GM19023 (cell line): ENCODE results near the gene HYAL1.
A peak's percentile ranks its signal among the peaks of the same experiment; 100 is the strongest.

Experiments used
- ATAC-seq: cut with Tn5 transposase; IDR thresholded peaks from one replicate; pipeline ENCODE4 v1.9.1; 2021; ENCODE audit warnings: mild to moderate bottlenecking, moderate library complexity; ENCODE audit not compliant: unreplicated experiment

Gene HYAL1

DNA sequence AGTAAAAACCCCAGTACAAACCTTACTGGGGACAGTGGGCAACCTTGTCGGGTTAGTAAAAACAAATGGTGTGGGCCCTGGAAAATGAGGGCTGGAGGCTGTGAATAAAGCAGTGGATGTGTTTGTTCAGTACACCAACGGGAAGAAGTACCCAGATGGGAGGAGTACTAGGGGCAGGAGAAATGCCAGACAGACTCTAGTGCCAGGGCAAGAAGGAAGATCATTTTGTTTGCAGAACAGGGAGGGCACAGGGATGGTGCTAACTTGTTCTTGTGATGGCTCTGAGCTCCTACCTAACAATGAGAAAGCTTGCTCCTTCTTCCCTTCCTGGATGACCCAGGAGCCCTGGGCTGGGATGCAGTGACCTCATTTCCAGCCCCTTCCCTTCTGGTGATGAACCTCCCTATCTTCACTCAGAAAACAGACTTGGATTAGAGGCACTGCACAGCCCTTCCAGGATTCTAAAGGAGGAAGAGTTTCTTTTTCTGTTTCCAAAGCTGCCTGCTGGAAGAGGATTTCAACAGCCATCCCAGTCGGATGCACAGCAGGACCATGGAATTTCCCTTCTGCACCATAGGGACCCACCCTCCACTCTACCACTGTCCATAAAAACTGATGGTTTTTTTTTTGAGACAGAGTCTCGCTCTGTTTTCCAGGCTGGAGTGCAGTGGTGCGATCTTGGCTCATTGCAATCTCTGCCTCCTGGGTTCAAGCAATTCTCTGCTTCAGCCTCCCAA lies 31.1 kb upstream of the HYAL1 start:
- no peak for ATAC-seq

DNA sequence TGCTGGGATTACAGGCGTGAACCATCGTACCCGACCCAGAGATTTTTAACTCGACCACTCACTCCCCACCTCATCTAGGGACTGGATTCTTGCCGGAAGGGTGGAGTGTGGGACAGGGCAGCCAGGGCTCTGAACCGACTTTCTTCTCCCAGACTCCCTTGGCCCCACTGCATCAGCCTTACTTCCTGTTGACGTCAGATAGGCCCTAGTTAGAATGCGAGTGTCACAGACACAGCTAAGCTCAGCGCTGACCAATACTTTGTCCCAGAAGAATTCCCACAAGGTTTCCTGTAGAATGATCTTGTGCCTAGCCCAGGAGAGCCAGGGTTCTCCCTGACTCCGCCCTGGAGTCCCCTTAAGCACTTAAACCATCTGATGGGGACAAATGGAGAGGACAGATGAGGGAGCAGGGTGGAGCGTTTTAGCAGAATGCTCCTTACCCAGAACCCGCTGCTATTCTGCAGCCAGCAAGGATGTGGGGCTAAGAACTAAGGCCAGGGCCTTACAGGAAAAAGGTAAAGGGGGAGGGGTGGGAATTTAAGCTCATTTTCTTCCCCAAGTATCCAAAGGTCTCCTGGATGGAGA lies 30.5 kb upstream of the HYAL1 start:
- ATAC-seq: no peak

DNA sequence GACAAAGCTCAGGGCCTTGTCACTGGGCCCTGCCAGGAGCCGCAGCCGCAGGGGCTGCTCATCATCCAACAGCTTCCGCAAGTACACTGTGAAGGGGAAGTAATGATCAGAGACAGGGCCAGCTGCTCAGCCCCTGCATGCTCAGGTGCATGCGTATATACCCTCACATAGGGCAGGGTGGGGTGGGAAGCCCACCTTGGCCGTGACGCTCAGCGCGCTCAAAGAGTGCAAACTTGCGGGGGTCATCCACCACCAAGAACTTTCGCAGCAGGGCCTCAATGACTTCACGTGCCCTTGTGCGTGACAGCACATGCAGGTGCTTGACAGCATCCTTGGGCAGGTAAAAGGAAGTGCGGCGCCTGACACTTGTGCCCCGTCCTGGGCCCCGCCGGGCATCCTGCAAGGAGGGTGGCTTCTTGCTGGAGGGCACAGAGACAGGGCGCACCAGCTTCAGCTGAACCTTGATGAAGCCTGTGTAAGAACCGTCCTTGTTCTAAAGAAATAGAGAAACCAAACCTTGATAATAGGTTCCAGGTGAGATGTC lies 28.1 kb upstream of the HYAL1 start:
- ATAC-seq: no peak

DNA sequence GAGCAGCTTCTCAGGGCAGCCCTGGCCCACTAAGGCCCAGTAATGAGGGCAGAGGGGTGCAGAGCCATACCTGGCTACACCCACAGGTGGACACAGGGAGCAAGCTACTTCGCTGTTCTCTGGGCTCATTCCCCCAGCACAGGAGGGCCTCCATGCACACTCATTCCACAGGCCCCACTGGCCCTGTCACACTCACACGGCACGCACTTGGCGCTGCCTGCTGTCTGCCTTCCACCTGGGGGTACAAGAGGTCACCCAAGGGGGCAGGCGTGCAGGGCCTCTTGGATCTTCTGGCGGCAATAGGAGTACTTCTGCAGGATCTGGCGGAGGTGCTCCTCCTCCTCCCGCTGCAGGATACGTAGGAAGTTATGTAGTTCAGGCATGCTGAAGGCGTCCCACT lies 27.0 kb upstream of the HYAL1 start:
- ATAC-seq: no peak

DNA sequence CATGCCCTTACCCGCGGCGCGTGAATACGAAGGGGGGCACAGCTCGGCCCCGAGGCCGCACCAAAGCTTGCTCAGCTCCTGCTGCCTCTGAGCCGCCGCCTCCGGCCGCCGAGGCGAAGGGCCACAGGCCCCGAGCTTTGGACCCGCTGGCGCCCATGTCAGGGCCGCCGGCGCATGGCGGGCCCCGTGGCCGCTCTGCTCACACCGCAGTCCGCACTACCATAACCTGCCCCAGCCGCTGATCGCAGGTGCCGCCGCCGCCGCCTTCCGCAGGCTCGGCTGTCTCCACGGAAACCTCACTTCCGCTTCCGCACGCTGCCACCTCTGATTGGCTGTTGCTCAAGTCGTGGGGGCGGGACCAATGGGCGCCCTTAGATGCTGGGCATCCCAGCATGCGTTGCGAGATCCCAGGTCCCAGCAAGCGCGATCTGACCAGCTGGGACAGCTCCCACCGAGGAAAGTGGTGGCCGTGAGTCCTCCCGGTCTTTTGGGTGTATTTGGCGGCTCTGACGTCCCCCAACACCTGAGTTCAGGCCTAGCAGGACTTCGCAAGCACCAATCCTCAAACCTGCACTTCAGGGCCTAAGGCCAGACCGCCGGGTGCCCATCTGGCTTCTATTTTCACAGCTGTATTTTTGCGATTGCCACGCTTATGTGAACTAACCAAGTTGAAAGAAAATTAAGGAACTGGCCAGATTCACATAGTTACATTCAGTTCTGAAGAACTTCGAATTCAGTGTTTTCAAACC lies 24.7 kb upstream of the HYAL1 start, which contains the start of gene TUSC2:
TSS of gene TUSC2 (minus strand) at position 281 of the 749 bp plus-strand sequence. CDS start at position 157, 124 bp downstream.
- peak; percentile 94 for ATAC-seq

DNA sequence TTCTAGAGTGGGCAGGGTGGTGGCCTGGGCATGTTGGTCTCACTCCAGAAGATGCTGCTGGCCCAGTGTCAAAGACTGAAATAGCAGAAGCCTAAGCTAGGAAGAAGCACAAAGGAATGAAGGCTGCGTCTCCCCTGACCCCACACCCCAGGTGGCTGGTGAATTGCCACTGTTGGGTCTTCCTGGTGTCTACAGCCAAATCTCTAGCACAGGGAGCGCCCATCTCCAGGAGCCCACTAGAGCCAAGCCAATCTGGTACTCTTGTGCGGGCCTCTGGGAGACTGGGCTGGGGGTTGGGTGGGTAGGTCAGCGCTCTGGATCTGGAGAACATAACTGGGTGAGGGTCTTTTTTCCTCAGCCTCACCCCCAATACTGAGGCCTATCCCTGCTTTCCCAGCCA lies 23.8 kb upstream of the HYAL1 start:
- no peak for ATAC-seq

DNA sequence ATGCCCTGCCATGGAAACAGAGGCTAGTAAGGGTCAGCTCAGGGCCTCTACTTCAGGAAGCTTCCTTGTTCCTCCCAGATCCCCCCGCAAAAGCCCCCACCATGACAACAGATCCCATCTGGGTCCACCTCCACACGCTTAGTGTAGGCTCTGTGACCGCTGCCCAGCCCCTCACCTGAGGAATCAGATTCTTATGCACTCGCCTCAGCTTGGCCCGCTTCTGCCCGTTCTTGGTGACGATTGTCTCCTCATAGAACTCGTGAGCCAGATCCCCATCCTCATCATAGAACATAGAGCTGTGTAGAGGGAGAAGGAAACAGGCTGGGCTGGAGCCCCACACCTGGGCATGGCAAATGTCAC lies 22.8 kb upstream of the HYAL1 start:
- ATAC-seq: no peak

DNA sequence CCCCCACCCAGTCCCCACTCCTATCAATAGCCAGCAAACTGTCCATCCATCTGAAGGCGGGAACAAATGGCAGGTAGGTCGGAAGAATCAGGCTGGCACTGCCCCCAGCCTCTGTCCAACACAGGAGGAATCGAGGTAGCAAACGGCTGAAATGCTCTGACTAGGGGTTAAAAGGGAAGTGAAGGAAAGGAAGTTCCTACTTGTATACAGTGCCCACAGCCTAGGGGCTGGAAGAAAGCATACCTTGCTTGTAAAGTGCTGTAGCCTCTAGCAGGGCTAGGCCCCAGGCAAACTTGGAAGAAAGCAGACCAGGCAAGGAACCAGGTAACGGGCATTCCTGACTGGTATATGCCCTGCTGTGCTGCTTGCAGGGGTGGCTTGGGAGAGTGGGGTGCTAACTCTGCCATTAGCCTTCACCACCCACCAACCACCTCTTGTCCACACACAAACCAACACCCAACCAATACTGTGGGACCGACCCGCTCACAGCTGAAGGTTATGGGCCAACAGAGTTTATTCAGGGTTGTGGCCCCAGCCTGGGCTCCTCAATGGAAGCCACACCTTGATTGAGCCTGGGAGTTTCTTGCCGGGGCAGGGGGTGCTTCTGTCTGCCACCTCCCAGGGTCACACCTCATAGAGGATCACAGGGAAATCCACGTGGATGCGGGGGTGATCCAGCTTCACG lies 22.3 kb upstream of the HYAL1 start:
- no peak for ATAC-seq

DNA sequence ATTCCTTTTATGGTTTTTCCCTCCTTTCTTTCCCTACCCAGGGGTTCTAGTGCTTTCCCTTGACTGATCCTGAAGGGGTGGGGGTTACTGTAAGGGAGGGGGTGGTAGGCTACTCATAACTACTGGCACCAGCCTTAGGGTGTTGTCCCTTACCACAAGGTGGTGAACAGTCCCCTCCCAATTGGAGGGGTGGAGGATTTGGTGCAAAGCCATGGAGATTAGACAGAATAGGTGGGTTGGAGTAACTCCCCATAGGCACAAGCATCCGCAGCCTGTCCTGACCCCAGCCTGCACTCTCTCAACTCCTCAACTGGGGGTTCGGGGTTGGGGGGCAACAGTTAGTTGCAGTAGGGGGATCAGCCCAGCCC lies 21.7 kb upstream of the HYAL1 start:
- ATAC-seq: no peak

DNA sequence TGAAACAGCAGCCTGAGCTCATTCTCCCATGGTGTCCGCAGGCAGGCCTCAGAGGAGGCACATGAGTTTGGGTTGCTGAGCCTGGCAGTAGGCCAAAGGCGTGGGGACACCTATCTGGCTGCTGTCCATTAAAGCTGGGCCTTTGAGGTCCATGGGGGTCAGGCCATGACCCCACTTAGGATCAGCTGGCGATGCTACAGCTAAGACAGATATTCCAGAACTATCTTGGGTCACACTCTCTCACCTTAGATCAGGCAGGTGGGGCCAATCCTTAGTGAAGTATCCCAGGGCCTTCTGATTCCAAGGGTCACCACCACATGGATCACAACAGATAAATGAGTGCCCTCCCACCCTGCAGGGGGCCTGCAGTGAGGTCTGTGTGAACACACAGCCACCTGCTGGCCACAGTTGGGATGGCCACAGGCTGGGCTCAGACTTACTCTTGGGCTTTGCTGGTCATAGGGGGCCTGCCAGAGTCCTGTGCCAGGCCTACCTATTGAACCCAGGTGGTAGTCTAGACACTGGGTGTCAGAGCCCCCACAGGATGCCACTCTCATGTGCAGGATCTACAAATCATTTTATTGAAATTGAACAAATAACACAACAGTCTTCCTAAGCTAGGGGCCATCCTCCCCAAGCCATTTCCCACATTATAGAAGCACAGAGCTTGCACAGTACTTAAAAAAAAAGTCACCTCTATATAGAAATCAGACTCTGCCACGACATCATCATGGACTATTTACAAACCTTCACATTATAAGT lies 21.2 kb upstream of the HYAL1 start:
- no peak for ATAC-seq

DNA sequence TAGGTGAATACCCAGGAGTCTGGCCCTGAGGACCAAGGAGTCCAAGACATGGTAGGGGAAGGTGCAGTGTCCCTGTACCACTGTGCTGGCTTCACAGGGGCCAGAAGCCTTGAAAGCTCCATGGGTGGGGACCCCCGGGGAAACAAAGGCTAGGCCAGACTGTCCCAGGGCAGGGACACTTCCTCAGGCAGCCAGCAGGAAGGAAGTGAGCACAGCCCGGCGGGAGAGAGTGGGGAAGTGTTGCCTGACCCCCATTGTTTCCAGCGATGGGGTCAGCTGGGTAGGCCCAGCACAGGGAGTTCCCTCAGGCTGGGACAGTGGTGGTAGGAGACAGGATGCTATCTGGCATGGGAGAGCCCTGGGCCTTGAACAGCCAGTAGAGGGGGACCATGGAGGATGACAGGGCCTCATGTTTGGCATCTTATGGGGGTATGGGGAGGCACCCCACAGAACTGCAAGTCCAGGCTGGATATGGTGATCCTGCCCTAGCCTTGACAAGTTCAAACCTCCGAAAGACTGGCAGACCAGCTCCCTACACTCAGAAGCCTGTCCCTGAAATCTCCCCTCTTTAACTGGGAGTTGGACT lies 20.3 kb upstream of the HYAL1 start:
- no peak for ATAC-seq

DNA sequence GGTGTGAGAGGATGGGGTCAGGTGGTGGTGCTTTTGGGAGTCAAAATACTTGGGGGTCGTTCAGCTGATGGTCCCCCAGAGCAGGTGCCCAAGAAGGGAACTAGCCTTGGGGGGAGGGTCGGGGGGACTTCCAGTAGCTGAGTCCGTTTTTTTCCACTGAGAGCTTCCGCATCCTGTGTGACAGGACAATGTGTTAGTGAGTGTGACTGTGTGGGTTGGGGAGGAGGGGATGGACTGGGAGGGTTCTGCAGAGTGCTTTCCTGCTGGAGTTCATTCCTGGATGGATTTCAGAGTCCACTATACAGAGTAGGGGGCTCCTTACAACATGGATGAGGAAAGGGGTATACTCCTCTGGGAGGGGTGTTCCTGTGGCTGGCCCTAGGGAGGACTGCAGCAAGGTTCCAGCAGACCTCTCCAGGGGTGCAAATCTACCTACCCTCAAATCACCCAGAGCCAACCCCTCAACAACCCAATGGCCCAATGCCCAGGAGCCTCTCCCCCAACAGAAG lies 19.8 kb upstream of the HYAL1 start:
- ATAC-seq: no peak

DNA sequence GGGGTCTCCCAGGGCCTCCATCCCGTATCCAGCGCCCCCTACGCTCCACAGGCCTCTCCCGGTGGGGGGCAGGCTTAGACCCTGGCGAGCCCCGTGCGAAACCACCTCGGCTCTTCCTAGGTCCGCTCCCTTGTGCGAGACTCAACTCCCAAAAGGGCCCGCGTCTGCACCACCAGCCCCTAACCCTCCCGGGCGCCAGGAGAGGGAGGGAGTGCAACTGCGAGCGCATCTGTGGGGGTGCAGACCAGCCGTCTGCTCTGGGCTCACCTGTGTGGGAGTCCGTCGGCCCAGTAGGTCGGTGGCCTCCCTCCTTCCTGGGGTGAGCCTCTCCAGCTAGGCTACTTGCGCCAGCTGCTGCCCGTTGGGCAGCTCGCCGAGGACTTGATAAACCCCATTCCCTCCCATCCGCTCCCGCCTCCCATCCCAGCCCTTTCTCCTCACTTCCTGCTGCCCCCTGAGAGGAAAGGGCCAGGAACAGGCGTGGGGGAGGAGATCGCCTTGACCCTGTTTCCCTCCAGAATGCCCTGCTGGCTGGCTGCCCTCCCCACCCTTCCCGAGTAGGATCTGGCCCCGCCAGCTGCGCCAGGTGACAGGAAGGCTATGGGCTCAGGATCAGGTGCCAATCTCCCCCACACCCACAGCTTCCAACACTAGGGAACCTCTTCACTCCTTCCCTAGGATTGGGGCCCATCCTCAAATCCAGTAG lies 19.2 kb upstream of the HYAL1 start, which contains the start of gene HYAL2:
TSS of gene HYAL2 (minus strand) at position 360 of the 706 bp plus-strand sequence. CDS start 2,256 bp downstream, outside the sequence.
- no peak for ATAC-seq

DNA sequence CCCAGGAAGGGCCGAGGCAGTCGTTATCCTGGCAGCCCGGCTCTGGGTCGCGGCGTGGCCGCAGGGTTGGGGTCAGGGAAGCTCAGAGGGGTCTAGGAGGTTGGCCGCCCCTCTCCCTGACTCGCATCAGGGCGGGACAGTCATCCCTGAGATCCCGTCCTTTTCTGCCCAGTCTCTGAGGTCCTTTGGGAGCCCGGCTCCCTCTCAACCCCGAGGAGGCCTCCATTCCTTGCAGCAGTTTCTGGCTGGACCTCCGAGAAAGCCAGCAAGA lies 18.7 kb upstream of the HYAL1 start:
- ATAC-seq: no peak

DNA sequence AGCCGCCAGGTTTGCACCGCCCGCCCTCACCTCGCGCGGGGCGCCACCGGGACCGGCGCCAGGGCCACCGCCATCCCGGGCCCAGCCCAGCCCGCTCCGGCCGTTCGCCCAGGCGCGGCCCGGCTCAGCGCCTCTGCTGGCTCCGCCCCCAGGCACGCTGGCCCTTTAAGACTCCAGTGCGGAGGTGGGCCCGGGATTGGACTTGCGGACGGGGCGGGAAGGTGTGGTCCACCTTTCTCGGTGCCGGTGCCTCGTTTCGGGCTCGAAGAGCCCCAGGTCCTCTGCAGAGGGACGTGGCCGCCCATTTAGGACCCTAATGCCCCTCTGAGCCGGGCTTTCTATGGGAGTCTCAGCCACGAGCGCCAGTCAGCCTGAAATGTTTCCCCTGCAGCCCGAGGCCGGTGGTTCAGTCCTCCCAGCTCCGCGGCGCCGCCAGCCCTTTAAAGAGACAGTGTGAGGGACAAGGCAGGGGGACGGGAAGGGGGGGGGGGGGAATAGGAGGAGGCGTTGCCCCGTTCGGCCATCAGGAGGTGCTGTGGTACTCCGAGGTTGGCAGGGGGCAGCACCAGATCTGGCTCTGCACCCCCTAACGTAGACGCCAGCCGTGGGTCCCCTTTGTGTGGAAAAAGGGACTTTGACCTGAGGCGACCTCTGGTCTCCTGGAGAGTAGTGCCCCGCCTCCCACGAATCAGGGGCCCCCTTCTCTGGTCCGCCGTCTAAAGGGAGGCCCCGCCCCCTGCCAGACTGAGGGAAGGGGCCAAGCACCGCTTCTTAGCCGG lies 18.2 kb upstream of the HYAL1 start:
- ATAC-seq: peak; percentile 88

DNA sequence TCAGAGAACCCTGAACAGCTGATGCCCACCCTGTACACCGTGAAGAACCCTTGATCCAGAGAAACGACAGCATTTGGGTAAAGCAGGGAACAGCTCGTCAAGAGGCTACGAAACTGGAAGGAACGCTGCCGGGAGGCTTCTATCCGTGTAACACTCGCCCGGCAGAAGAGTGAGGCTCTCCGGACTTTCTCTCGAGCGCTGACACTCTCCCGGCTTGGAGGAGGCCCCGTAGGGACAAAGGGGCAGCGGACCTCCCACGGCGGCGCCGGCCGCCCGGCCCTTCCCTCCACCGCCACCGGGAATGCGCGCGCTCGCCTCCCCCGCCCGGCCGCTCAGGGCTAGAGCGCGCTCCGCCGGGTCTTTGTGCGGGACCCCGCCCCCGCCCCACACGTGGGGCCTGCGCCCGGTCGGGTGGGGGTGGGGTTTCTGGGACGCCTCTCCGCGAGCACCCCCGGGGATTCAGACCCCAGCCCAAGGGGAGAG lies 17.5 kb upstream of the HYAL1 start:
- ATAC-seq: peak; percentile 66

DNA sequence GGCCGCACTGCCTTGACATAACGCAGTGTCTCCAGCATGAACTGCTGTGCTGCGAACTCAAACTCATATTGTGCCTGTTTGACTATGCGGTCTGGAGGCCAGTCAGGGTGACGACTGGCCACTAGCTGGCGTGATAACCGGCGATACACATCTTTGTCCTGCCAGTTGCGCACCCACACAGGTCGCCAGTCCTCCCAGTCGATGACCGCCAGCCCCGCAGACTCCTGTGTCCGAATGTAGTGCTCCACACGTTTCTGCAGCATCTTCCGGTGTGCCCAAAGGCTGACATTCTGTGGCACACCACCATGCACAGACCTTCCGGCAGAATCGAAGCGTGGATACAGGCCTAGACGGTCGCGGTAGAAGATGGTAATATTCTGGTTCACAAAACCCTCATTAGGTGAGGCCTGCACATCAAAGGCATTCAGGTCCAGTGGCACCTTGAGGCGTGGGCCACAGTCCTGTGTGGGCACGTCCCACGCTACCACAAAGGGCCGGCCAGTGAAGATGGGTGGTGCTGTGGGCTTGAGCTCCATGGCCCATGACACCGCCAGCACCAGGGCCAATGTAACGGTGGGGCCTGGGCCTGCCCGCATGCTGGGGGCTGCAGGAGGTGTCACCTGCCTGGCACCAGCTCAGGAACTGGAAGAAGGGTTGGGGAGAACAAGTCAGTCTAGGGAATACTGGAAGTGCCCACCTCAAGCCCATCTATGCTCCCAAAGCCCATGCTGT lies 16.7 kb upstream of the HYAL1 start:
- no peak for ATAC-seq
